GM21367 (cell line): ENCODE results near the gene TRAPPC2.
"Not testable (repeated sequence)": the region's sequence is repeated elsewhere in the genome, so short reads cannot be mapped to it uniquely, and the experiment has no call there.

Source experiments
- ATAC-seq: cut with Tn5 transposase; IDR thresholded peaks from one replicate; pipeline ENCODE4 v1.9.1; 2021; ENCODE audit not compliant: unreplicated experiment

Gene TRAPPC2

GRCh38 chrX:13748486-13748885 lies 14.1 kb upstream of the TRAPPC2 start:
- ATAC-seq: no peak

- no peak for ATAC-seq
These were observed 13.4 kb upstream of the TRAPPC2 start for GRCh38 chrX:13747836-13748235.

GRCh38 chrX:13742397-13743176 lies 8.2 kb upstream of the TRAPPC2 start:
- peak; percentile 83 for ATAC-seq

GRCh38 chrX:13741695-13742094 lies 7.3 kb upstream of the TRAPPC2 start:
- ATAC-seq: no peak

GRCh38 chrX:13733506-13733905 lies 914 bp downstream of the TRAPPC2 start:
- ATAC-seq: no peak

GRCh38 chrX:13732246-13733067 lies 2.0 kb downstream of the TRAPPC2 start:
- ATAC-seq: no peak

- not testable (repeated sequence) for ATAC-seq
These were observed 3.9 kb downstream of the TRAPPC2 start for GRCh38 chrX:13730523-13730922.

- not testable (repeated sequence) for ATAC-seq
These were observed 7.8 kb downstream of the TRAPPC2 start for GRCh38 chrX:13726583-13726982.

- not testable (repeated sequence) for ATAC-seq
These were observed 9.5 kb downstream of the TRAPPC2 start for GRCh38 chrX:13724878-13725277.

GRCh38 chrX:13721819-13722519 lies 12.5 kb downstream of the TRAPPC2 start:
- no peak for ATAC-seq

- no peak for ATAC-seq
These were observed 13.0 kb downstream of the TRAPPC2 start for GRCh38 chrX:13721371-13721770.

- no peak for ATAC-seq
These were observed 15.1 kb downstream of the TRAPPC2 start for GRCh38 chrX:13719192-13719856.

GRCh38 chrX:13717700-13718472 lies 16.5 kb downstream of the TRAPPC2 start:
- ATAC-seq: no peak

GRCh38 chrX:13716905-13717304 lies 17.5 kb downstream of the TRAPPC2 start:
- no peak for ATAC-seq

GRCh38 chrX:13716455-13716854 lies 18.0 kb downstream of the TRAPPC2 start:
- ATAC-seq: no peak

- no peak for ATAC-seq
These were observed 23.3 kb downstream of the TRAPPC2 start for GRCh38 chrX:13711141-13711540.

GRCh38 chrX:13703589-13703988 lies 30.8 kb downstream of the TRAPPC2 start:
- no peak for ATAC-seq

- ATAC-seq: no peak
These were observed 31.3 kb downstream of the TRAPPC2 start for GRCh38 chrX:13703135-13703534.

GRCh38 chrX:13702111-13702789 lies 32.2 kb downstream of the TRAPPC2 start:
- no peak for ATAC-seq

- ATAC-seq: no peak
These were observed 34.0 kb downstream of the TRAPPC2 start for GRCh38 chrX:13700380-13700779.
